ENCODE measurements around the gene AMH.
A peak's percentile ranks its signal among the peaks of the same experiment; 100 is the strongest.

The AMH gene

DNA sequence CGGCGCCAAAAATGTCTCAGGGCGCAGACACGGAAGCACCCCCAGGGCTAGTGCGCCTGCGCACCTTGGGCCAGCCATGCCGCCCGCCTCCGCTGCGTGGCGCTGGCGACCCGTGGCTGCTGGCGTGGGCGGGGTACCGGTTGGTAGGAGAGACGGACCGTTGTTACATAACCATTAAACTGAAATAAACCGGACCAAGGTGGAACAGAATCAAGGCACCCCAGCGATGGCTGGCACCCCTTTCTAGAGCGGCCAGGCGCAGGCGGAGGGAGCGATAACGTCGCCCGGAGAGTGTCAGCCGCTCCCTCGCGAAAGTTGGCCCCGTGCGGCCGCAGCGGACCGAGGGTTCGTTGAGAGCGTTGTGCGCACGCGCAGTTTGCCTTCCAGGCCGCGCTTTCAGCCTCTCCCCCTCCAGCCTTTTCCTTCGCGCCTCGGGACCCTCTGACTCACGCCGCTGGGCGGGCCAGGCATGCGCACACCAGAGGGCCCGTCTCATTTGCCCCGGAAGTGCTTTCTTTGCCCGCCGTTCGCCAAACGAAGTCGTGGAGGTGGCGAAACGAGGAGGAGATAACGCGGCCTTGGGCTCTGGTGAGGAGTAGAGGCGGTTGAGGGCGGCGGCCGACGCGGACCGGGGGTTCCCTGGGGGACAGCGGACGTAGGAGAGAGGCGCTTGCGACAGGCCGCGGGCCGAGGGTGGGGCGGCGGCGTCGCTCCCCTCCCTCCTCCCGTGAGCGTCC, 12.6 kb upstream of the AMH start, which contains the start of the genes PLEKHJ1 and SF3A2:
TSS of gene PLEKHJ1 (minus strand) at position 16 of the 737 bp plus-strand sequence. CDS start 81 bp downstream, outside the sequence.
TSS of gene SF3A2 (plus strand) at position 511 of the 737 bp plus-strand sequence. CDS start 6,595 bp downstream, outside the sequence.
- peak; percentile 97 for DNase-seq

DNA sequence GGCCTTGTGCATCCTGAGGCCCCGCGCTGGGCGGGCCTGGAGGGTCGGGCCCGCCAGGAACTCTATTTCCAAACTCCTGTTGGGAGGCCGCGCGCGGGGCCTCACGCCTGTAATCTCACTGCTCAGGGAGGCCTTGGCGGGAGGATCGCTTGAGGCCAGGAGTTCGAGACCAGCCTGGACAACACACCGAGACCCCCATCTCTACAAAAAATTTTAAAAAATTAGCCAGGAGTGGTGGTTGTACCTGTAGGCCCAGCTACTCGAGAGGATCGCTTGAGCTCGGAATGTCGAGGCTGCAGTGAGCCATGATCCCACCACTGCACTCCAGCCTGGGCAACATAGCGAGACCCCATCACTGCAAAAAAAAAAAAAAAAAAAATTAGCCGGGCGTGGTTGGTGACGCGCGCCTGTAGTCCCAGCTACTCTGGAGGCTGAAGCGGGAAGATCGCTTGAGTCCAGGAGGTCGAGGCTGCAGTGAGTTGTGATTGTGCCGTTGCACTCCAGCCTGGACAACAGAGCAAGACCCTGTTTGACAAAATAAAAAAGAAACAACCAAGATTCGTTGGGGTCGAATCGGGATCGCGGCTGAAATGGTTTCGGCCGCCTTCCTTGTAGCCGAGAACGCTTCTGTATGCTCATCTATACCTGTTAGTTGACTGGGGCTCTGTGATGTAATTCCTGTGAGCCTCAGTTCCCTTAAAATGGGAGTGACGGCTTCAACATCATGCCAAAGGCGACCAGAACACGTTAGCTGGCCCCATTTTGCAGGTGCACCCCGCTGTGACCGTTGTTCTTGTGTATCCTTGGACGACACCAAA, 11.9 kb upstream of the AMH start:
- DNase-seq: no peak

DNA sequence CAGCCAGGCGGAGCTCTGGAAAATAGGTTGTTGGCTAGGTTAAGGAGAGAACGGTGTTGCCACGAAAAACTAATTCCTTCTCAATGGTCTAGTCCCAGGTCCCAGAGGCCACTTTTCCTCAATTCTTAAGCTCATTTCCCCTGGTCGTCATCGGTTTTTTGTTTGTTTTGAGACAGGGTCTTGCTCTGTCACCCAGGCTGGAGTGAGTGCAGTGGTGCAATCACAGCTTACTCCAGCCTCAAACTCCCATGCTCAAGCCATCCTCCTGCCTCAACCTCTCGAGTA, 11.3 kb upstream of the AMH start:
- DNase-seq: no peak

DNA sequence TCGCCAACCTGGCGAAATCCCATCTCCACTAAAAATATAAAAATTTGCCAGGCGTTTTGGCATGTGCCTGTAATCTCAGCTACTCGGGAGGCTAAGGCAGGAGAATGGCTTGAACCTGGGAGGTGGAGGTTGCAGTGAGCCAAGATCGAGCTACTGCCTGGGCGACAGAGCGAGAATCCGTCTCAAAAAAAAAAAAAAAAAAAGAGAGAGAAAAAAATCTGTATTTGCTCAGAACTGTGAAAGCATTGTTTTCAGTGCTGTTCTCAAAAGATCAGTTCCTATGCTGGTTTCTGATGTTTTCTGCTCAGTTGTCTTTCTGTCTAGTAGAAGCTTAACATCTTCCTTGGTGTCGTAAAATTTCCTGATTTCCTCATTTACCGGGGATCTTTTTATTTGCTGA, 9.9 kb upstream of the AMH start:
- DNase-seq: no peak

DNA sequence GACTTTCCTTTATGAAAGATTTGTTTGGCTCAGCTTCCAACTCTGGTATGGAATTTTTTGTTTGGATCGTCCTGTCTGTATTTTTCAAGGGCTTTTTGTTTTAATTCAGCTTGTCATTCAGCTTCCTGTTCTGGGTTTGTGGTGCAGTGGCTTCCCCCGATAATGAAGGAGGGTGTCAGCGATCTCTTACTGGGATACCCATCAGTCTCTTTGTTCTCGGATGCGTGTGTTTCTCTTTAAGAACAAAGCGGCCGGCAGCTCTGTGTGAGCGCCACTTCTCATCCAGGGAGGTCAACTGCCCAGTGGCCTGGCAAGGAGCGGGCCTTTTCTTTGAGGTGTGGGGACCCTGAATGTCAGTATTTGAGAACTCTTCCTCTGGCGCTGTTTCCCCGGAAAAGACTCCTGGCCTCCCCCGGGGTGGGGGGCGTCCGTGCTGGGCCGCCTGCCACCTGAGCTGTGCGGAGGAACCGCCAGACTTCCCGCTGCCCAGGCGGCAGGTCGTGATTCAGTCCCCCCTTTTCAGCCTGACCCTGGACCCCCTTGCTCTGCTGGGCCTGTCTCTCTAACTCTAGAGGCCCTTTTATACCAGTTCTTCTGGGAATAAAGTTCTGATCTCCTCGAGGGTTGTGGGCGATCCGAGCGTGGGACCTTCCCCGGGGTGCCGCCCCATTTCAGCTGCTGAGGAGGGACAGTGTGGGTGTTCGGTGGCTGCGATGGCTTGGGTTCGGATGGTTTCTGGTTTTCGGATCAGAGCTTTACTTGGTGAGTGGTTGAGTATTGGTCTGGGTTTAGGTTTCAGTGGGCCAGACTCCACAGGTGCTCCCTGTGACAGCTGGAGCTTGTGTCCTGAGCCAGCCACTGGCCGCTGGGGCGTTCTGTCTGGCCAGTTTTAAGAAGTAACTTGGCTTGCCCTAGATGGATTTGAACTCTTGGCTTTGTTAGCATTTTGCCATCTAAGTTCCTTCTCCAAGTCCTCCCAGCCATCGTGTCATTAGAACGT, 9.1 kb upstream of the AMH start:
- DNase-seq: no peak

DNA sequence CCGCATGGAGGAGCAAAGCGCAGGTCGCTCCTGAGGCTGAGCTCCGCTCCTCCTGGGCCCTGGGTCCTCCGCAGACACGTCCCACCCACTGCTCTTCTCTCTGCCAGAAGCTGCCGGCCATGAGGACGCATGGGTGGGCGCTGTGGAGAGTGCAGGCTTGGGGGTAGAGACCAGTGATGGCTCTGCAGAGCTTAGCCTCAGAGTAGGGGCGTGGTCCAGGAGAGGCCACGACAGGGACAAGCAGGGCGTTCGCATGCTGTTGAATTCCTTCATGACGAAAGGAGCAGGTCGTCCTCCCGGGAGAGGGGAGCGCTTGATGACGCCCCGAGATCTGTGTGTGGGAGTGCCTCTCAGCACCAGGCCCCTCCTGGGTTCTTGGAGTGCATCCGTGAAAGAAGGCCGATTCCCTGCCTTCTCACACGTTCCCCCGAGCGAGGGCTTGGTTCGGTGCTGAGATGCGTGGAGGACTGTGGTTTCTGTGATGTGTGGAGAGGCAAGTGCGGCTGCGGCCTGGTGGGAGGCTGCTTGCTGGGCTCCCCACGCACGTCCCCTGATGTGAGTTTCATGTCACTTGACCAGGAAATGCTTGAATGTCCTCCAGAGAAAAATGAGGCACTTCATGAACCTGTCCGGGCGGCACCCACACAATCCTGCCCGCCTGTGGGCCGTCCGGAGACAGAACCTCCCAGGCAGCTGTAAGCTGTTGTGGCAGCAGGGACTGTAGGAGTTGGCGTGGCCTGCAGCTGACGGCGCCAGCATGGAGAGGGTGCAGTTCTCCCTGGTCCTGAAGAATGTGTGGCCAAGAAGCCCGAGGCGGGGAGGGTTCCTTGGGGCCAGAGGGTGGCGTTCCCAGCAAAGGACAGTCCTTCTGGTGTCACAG, 8.0 kb upstream of the AMH start:
- DNase-seq: no peak

DNA sequence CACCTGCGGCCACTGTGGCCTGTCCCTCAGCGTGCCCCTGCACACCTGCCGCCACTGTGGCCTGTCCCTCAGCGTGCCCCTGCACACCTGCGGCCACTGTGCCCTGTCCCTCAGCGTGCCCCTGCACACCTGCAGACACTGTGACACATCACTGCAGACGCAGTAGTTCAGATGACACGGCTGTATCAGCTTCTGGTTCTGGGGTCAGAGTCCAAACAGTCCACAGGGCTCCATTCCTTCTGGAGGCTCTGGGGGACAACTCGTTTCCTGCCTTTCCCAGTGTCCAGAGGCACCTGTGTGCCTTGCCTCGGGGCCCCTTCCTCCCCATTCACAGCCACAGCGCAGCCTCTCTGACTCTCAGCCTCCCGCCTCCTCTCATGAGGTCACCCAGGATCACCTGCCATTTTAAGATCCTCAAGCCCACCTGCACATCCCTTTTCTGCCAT, 7.0 kb upstream of the AMH start:
- no peak for DNase-seq

DNA sequence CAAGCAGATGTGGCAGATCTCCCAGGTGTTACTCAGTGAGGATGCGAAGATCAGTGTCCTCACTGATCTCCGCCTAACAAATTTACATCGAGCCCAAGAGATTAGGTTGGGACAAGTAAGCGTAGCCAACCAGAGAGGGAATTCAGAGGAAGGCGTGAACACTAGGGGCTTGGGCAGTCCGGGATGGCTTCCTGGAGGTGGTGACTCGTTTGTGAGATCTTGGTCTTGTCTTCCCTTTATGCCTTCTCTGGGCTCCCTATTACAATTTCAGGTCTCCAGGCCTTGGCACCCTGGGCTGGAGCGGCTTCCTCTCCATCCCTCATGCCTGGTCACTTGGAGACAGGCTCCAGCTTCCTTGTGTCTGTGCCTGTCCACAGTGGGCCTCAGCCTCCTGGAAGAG, 6.3 kb upstream of the AMH start:
- no peak for DNase-seq

DNA sequence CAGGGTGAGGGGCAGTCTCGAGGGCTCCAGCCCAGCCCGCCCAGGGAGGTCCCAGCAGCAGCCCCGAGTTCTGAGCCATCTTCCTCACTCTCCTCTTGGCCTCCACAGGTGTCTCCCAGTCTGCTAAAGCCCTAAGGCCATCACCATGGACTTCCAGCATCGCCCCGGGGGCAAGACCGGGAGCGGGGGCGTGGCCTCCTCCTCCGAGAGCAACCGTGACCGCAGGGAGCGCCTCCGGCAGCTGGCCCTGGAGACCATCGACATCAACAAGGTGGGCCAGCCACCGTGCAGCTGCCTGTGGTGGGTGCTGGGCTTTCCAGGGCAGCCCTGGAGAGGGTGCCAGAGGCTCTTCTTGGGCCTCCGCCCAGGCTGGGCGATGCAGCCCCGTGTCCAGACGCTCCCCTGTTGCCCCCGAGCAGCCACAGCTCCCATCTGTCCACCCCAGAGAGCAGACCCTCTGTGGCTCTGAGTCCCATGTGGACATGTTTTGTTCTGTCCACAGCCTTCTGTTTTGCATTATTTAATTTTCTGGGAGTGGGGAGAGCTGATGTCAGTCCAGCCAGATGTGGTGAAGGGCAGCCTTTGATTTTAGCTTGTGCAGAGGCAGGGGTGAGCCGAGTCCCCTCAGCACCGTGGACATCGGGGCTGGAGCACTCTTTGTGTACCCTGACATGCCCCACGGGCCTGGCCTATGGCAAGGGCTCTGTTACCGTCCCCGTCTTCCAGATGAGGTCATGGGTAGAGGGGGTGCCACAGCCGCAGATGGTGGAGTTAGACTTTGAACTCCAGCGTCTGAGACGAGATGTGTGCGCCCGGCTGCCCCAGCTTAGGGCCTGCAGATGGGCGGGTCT, 5.6 kb upstream of the AMH start:
- no peak for DNase-seq

DNA sequence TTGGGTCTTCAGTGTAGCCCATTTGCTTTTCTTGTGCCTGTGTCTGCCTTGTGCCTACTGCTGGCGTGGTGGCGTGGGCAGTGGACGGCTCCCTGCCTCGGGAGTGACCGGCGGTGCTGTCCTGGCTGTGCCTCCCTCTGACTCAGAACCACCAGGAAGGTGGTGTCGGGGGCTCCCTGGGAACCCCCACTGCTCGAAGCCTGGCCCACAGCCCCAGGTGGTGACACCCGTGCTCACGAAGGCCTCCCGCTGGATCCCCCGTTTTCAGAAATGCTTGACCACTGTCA, 5.1 kb upstream of the AMH start:
- DNase-seq: no peak

DNA sequence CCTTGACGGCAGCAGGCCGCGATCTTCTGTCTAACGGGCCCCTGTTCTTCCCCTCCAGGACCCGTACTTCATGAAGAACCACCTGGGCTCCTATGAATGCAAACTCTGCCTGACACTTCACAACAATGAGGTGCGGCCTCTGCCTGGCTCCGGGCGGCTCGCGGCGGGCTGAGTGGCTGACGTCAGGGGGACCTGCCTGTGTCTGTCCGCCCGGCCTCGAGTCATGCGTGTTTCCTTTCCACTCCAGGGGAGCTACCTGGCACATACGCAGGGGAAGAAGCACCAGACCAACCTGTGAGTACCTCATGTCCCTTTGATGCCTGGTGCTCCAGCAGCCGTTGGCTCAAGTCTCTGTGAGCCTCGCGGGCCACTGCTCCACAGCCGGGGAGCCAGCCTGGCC, 4.6 kb upstream of the AMH start:
- DNase-seq: no peak

DNA sequence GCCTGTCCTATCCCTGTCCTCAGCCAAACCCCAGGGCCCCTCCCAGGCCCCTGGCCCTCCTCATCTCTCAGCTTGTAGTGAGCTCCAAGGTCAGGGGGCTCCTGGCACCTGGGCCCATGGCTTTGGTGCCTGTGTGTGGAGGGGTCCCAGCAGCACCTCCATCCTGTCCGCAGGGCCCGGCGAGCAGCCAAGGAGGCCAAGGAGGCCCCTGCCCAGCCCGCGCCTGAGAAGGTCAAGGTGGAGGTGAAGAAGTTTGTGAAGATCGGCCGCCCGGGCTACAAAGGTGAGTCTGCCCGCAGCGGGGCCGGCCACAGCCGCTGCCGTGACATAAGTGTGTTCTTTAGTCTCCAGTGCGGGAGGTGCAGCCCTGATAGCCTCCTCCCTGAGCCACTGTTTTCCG, 3.9 kb upstream of the AMH start:
- DNase-seq: no peak

DNA sequence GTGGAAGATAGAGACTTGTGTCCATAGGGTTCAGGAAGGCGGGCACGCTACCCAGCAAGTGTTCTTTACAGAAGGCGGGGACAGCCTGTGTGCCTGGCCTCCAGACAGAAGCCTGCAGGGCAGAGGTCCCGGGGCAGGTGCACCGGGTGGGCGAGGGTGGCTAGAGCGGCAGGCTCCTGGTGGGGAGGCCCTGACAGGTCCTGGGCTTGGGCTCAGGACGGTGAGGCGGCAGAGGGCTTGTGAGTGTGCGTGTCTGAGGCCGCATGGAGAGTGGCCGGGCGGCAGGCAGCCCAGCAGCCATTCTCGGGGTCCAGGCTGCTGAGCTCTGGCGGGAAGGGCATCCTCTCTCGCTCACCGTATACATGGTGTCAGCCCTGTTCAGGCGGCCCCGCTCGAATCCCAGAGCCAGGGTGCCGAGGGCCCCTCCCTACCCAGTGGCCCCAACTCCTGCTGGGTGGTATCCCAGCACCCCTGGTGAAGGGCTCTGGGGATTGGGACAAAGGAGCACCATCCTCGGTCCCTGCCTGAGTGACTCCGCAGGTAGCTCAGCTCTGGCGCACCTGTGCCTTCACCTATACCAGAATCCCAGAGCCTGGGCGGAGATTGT, 3.0 kb upstream of the AMH start:
- no peak for DNase-seq

DNA sequence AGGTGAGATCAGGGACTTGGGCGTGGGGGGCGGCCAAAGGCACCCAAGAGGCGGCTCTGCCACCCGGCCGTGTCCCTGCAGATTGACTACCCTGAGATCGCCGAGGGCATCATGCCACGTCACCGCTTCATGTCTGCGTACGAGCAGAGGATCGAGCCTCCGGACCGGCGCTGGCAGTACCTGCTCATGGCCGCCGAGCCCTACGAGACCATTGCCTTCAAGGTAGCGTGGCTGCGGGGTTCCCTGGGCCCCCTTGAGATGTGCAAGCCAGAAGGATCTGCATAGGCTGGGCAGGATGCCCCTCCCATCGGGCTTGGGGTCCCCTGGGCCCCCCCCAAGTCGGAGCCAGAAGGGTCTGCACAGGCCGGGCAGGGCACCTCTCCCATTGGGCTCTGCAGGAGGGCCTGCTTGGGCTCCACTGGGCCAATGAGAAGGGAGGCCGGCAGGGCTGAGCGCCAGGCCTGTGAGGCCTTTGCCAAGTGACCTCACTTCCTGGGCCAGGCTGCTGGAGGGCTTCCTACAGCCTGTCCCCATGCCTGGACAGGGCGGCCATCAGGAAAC, 2.2 kb upstream of the AMH start:
- DNase-seq: no peak

DNA sequence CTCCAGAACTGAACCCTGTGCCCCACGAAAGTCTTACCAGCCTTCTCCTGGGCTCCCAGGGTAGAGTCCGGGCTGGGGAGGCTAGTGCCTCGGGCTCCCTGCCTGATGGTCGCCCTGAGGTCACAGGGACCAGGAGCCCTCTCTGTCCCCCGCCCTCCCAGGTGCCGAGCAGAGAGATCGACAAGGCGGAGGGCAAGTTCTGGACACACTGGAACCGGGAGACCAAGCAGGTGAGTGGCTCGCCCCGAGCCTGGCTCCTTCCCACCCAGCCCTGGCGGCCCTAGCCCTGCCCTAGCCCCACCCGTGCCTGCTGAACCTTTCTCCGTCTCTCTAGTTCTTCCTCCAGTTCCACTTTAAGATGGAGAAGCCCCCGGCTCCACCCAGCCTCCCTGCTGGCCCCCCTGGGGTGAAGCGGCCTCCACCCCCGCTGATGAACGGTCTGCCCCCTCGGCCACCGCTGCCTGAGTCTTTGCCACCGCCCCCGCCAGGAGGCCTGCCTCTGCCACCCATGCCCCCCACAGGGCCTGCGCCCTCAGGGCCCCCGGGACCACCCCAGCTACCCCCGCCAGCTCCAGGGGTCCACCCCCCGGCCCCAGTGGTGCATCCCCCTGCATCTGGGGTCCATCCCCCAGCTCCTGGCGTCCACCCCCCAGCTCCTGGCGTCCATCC, 1.6 kb upstream of the AMH start:
- no peak for DNase-seq

DNA sequence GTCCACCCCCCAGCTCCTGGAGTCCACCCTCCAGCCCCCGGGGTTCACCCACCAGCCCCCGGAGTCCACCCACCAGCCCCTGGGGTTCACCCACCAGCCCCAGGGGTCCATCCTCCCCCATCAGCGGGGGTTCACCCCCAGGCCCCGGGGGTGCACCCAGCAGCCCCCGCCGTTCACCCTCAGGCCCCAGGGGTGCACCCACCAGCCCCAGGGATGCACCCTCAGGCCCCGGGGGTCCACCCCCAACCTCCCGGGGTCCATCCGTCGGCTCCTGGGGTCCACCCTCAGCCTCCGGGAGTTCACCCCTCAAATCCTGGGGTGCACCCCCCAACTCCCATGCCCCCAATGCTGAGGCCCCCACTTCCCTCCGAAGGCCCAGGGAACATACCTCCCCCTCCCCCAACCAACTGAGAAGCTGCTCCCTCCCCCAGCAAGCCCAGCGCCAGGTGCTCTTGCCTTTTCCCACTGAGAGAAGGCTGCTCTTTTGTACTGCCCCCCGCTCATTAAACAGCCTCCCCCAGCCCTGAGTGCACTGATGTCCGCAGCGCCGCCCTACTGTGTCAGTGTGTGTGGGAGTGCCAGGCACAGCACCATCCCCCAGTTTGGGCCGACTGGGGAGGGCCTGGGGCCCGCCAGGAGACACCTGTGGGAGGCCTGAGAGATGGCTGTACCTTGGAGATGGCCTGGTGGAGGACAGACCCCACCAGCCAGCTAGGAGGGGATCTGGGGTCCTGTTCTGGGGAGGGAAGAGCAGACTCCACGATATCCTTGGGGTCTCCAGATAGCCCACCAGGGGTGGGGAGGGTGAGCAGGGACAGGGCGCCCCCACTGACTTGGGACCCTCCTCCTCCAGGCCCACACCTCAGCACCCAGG, 750 bp upstream of the AMH start:
- DNase-seq: no peak

DNA sequence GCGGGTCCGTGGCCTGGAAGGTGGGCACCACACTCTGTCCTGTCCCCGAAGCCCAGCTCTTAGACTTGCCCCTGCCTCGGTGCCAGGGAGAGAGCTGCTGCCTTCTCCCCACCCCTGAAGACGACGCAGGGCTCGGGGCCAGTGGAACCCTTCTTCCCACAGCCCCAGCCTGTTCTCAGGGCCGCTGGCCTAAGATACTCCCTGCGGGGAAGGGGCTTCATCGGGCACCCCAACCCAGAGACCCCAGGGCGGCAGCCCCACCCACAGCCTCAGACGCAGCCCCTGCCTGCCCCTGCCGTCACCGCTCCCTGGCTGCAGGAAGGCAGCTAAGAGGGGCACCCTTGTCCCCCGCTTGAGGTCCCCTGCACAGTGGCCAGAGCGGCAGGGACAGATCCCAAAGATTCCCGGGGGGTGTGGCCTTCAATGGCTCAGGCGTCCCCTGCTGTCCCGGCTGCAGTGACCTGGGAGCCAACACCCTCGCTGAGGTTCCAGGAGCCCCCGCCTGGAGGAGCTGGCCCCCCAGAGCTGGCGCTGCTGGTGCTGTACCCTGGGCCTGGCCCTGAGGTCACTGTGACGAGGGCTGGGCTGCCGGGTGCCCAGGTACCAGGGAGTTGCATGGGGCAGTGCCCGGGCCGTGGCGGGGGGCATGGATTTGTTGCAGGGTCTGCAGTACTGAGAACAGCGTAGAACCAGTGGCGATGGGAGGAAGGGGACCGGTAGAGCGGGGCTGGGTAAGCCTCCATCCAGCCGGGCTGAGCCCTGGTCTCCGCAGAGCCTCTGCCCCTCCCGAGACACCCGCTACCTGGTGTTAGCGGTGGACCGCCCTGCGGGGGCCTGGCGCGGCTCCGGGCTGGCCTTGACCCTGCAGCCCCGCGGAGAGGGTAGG, 1.0 kb downstream of the AMH start:
- no peak for DNase-seq

DNA sequence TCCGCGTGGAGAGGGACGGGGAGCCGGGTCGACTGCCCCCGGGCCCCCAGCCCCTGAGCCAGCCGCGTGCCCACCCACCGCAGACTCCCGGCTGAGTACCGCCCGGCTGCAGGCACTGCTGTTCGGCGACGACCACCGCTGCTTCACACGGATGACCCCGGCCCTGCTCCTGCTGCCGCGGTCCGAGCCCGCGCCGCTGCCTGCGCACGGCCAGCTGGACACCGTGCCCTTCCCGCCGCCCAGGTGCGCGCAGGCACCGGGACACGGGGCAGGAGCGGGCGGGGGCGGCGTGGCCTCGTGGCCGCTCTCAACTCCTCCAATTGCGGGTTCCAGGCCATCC, 1.6 kb downstream of the AMH start:
- no peak for DNase-seq
